Measurements from ENCODE around the gene KRTAP4-4. TPM values are rescaled to one million over a fixed set of nuclear protein-coding genes. Genes with fewer than 3 reads are reported as not detected.
A peak's percentile ranks its signal among the peaks of the same experiment; 100 is the strongest.
"Not testable (repeated sequence)": the region's sequence is repeated elsewhere in the genome, so short reads cannot be mapped to it uniquely, and the experiment has no call there.

Gene KRTAP4-4
- total RNA-seq, 2 experiments from 2014 or later: not detected

DNA sequence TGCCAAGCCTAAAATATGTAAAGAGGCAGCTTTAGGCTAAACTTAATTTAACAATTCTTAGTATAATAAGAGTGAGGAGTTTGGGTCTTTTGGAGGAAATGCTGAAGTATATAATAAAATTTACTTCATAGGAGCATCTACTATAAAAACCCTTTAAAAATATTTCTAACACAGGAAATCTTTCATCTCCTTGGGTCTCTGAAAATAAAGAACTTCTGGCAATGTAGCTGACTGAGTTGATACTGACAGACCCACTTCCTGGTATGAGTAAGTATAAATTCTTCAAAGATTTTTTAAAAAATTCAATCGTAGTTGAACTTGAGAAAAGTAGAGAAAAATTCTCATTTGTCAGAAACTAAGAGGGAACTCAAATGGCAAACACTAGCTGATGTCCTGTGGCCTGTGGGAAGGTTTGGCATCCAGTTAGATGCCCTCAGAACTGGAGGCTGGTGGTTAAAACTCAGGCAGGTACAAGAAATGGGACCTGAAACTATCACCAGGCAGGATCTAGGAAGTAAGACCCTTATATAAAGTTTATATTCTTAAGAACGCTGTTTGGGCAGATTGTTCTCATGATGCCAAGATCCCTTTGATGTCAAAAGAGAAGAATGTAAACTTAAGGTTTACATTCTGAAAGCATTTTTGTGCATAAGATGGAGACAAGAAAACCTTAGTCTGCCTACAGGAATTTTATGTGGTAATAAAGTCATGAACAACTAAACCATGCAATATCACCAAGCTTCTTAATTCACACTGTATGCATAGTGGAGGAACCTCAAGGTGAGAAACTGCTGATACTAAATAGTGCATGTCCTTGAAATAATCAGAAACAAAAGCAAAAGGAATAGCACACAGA, 26.4 kb downstream of the KRTAP4-4 start:
- DNase-seq: no peak

DNA sequence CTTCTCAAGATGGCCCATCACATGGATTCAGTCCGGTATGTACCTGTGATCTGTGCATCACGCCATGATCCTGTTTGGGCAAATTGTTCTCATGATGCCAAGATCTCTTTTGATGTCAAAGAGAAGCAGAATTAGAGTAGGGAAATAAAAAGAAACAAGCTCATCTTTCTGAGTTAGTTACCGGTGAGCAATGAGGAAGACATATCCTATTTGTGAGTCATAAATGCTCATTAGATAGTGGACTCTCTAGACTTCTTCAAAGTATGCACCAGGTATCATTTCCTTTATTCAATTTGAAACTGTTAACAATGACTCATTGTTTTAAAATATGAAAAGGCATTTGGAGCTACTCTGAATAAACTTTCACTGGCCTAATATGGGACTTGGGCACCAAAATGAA, 28.6 kb downstream of the KRTAP4-4 start:
- Mint-ChIP-seq H3K4me1 (peaks cover 22% of the 10 kb centered on the region), H3K36me3 (no peaks in the 10 kb centered on the region), H3K4me3 (no peak overlapping the region), H3K27me3 (no peaks in the 10 kb centered on the region), H3K27ac (peak overlapping the region; percentile 44), H3K9me3 (peaks cover 14% of the 10 kb centered on the region)
- no peak for DNase-seq

More for the DNA sequence above, 26.4 kb downstream of the KRTAP4-4 start:
- H3K4me1 Mint-ChIP-seq: peaks cover 22% of the 10 kb centered on the region
- no peaks in the 10 kb centered on the region for H3K36me3 Mint-ChIP-seq
- H3K4me3 Mint-ChIP-seq: no peak overlapping the region
- peaks cover 13% of the 10 kb centered on the region for H3K9me3 Mint-ChIP-seq
- no peaks in the 10 kb centered on the region for H3K27me3 Mint-ChIP-seq
- H3K27ac Mint-ChIP-seq: peak overlapping the region; percentile 64

DNA sequence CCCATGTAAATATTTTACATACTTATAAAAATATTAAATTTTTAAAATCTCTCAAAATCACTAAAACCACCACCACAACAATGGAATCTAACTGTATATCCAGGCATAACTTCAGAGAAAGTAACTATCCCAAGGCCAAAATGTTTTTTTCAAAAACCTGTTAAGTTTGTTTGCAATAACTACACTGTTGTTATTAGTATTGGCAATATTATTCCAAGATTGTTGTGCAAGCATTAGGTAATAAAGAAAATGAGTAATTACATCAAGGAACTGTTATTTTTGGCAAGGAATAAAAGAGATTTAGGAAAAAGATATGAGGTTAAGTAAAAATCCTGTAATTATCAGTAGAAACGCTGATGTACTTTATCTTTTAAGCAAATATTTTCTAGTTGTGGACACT, 33.2 kb downstream of the KRTAP4-4 start:
- Mint-ChIP-seq H3K4me3 (no peak overlapping the region), H3K4me1 (peaks cover 40% of the 10 kb centered on the region), H3K27ac (no peak overlapping the region), H3K27me3 (no peaks in the 10 kb centered on the region), H3K36me3 (peaks cover 4% of the 10 kb centered on the region), H3K9me3 (peaks cover 18% of the 10 kb centered on the region)
- DNase-seq: no peak

DNA sequence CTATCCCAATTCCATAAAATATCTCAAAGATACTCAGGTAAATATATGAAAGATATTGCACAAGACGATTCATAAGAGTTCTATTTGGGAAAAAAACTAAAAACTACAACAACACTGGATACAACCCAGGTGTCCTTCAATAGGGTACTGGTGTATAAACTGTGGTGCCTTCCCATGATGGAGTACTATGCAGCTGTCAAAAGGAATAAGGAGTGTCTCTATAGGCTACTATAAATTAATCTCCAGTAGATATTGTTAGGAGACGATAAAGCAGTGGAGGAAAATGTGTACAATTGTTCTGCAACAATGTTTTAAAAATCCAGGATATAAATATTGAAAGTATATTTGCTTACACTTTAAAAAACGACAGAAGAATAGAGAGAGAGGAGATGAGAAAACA, 34.1 kb downstream of the KRTAP4-4 start:
- peaks cover 4% of the 10 kb centered on the region for H3K36me3 Mint-ChIP-seq

DNA sequence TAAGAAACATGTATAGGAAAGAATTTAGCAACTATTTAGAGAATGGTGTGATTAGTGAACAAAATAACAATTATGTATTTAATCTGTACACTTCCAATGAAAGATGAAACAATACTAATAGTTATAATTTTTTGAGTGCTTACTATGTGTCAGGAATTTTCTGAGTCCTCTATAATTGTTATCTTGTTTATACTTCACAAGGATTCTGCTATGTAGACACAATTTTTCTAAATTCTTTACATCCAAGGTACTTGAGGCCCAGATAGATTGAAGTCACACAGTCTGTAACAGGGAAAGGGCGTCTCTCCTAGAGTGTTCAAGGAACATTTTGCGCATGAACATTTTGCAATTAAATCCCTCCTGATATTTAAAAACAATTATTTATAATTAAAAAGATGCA, 35.5 kb downstream of the KRTAP4-4 start:
- no peak for DNase-seq
- Mint-ChIP-seq H3K4me1 (peaks cover 36% of the 10 kb centered on the region), H3K4me3 (no peak overlapping the region), H3K9me3 (peaks cover 19% of the 10 kb centered on the region), H3K36me3 (peaks cover 7% of the 10 kb centered on the region), H3K27ac (no peak overlapping the region), H3K27me3 (no peaks in the 10 kb centered on the region)

More for the DNA sequence above, 34.1 kb downstream of the KRTAP4-4 start:
- no peaks in the 10 kb centered on the region for H3K27me3 Mint-ChIP-seq
- H3K4me3 Mint-ChIP-seq: no peak overlapping the region
- peaks cover 31% of the 10 kb centered on the region for H3K4me1 Mint-ChIP-seq
- H3K27ac Mint-ChIP-seq: no peak overlapping the region
- DNase-seq: no peak
- H3K9me3 Mint-ChIP-seq: peaks cover 19% of the 10 kb centered on the region

DNA sequence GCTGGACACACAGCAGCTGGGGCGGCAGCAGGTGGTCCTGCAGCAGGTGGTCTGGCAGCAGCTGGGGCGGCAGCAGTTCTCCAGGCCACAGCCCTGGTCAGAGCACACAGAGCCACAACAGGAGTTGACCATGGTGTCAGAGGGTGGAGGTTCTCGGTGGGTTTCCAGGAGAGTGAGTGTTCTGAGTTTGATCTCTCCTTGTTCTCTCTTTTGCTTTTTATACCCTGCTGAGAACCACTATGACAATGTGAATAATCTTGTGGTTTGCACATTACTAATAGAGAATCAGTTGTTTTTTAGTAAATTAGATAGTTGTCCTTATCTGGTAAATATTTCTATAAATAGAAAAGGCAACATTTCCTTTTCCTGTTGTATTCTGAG, 36.6 kb downstream of the KRTAP4-4 start, which contains the start of gene KRTAP4-12:
Gene KRTAP4-12 (minus strand): TSS at position 192 of the 381 bp plus-strand sequence. CDS start 60 bp downstream, at position 132.
- DNase-seq, H3K27me3 Mint-ChIP-seq, H3K36me3 Mint-ChIP-seq, H3K4me3 Mint-ChIP-seq: not testable (repeated sequence)
- H3K27ac Mint-ChIP-seq: peak within 1 kb of the TSS; percentile 4
- peaks cover 16% of the 10 kb centered on the region for H3K9me3 Mint-ChIP-seq
- peaks cover 37% of the 10 kb centered on the region for H3K4me1 Mint-ChIP-seq

DNA sequence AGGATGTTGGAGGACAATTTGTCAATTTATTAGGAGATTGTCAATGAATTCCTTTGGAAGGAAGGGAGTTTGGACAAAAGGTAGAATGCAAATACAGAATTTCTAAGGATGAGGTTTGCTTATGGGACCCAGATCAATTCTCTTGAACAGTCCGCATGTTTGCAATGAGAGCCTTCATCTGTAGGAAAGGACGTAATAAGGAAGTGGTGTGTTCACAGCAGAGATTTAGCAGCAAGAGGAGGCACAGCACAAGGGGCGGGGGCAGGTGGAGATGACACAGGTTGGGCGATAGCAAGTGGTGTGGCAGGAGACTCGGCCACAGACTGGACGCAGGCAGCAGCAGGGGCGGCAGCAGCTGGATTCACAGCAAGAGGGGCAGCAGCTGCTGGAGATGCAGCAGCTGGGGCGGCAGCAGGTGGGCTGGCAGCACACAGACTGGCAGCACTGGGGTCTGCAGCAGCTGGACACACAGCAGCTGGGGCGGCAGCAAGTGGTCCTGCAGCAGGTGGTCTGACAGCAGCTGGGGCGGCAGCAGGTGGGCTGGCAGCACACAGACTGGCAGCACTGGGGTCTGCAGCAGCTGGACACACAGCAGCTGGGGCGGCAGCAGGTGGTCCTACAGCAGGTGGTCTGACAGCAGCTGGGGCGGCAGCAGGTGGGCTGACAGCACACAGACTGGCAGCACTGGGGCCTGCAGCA, 37.1 kb downstream of the KRTAP4-4 start:
- H3K9me3 Mint-ChIP-seq: peaks cover 12% of the 10 kb centered on the region
- peak overlapping the region; percentile 4 for H3K27ac Mint-ChIP-seq

DNA sequence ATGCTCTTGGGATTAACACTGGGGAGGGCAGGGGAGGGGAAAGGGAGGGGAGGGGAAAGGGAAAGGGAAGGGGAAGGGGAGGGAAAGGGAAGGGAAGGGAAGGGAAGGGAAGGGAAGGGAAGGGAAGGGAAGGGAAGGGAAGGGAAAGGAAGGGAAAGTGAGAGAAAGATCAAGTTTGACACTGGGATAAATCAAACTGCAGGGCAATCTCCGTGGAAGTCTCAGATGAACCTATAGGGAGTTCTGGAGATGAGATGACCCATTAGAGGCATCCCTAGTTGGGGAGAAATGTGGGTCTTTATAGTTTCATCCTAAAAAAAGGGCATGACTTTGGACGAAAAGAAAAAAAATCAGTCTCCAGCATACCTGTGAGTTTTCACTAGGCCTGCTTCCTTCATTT, 38.8 kb downstream of the KRTAP4-4 start:
- Mint-ChIP-seq H3K27ac (no peak overlapping the region), H3K4me1 (peaks cover 40% of the 10 kb centered on the region)

More for the DNA sequence above, 37.1 kb downstream of the KRTAP4-4 start:
- not testable (repeated sequence) for H3K27me3 Mint-ChIP-seq, H3K4me3 Mint-ChIP-seq, DNase-seq, H3K36me3 Mint-ChIP-seq
- peaks cover 40% of the 10 kb centered on the region for H3K4me1 Mint-ChIP-seq

DNA sequence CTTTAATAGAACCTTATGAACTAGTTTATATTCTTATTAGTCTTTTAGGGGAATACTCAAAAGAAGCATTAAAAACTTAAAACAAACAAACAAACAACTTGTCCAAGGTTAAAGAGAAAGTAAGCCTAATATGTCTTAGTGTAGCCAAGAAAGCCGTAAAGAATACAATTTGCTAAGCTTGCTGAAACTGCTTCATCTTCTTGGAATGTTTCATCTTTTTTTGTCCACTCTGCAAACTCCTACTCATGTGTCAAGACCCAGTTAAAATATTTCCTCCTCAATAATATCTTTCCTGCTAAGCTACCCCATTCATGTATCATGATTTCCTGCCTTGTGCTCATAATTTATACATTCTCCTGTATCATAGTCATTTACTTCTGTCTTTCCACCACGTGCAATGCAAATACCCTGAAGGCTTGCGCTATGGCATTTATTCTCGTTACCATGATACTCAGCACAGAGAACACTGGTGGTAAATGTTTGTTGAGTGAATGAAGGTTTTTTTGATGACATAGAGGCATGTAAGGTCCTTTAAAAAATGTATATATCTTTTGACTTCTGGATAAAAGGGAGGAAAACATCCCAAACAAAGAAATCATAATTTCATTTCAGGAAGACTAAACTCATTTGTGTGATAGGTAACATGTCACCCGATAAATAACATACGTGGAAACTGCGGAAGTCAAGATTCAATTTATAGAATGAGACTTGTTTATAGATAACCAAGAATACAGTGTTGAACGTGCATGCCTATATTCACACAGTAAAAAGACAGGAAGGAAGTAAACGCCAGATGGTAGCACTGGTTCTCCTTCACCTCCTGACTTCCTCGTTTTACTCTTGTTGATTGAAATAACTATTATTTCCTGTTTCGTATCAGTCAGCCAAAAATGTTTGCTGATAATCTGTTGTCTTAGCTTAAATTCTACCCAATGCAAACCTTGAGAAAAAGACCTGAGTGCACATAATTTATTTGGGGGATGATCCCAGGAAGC, 40.6 kb downstream of the KRTAP4-4 start:
- Mint-ChIP-seq H3K27ac (peak overlapping the region; percentile 68), H3K4me1 (peaks cover 33% of the 10 kb centered on the region)
- not testable (repeated sequence) for DNase-seq, H3K27me3 Mint-ChIP-seq, H3K4me3 Mint-ChIP-seq, H3K36me3 Mint-ChIP-seq, H3K9me3 Mint-ChIP-seq

More for the DNA sequence above, 38.8 kb downstream of the KRTAP4-4 start:
- peaks cover 12% of the 10 kb centered on the region for H3K9me3 Mint-ChIP-seq
- H3K36me3 Mint-ChIP-seq: peaks cover 7% of the 10 kb centered on the region
- H3K4me3 Mint-ChIP-seq: no peak overlapping the region
- DNase-seq: no peak
- H3K27me3 Mint-ChIP-seq: no peaks in the 10 kb centered on the region

DNA sequence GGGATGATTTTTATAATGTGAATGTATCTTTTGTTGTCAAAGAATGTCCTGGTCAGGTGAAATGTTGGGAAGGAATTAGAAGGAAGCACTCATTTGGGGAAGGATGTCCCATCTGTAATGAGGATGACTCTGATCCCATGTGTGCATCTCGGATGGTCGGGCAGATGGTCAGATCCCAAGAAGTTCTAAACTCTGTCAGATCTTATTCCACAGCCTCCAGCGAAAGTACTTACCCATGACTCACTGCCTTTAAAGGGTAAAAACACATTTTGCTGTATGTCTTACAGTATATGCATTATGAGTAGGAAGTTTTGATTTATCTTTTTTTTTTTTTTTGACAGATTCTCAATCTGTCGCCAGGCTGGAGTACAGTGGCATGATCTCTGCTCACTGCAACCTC, 41.8 kb downstream of the KRTAP4-4 start:
- Mint-ChIP-seq H3K27me3 (no peaks in the 10 kb centered on the region), H3K27ac (no peak overlapping the region), H3K9me3 (peaks cover 6% of the 10 kb centered on the region), H3K4me1 (peaks cover 23% of the 10 kb centered on the region), H3K4me3 (no peak overlapping the region), H3K36me3 (peaks cover 7% of the 10 kb centered on the region)
- no peak for DNase-seq

DNA sequence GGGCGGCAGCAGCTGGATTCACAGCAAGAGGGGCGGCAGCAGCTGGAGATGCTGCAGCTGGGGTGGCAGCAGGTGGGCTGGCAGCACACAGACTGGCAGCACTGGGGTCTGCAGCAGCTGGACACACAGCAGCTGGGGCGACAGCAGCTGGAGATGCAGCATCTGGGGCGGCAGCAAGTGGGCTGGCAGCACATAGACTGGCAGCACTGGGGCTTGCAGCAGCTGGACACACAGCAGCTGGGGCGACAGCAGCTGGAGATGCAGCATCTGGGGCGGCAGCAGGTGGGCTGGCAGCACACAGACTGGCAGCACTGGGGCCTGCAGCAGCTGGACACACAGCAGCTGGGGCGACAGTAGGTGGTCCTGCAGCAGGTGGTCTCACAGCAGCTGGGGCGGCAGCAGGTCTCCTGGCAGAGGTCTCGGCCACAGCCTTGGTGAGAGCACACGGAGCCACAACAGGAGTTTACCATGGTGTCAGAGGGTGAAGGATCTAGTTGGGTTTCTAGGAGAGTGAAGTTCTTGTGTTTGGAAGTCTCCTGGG, 42.6 kb downstream of the KRTAP4-4 start, which contains the start of gene KRTAP4-11:
Gene KRTAP4-11 (minus strand): TSS at position 528 of the 541 bp plus-strand sequence. CDS start 58 bp downstream, at position 470.
- H3K4me3 Mint-ChIP-seq, H3K36me3 Mint-ChIP-seq, H3K27ac Mint-ChIP-seq, H3K9me3 Mint-ChIP-seq, DNase-seq, H3K27me3 Mint-ChIP-seq: not testable (repeated sequence)
- H3K4me1 Mint-ChIP-seq: peaks cover 18% of the 10 kb centered on the region

DNA sequence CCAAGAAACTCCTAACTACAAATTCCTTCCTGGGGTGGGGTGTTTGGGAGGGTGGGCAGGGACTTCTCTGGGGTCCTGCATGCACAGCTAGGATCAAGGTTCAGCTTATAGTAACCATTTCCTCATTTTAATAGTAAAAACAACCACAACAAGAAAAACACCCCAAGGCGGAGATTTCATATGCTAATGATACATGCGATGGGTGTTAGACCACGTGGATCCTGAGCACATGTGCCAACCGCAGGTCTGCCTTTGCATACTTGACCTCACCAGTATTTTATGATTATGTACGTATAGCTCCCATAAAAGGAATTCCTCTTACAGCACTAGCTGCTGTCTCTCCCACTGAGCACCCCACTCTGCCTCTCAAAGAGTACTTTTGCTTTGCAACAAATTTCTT, 44.3 kb downstream of the KRTAP4-4 start:
- H3K9me3 Mint-ChIP-seq: peaks cover 5% of the 10 kb centered on the region
- H3K27me3 Mint-ChIP-seq: no peaks in the 10 kb centered on the region
- no peak overlapping the region for H3K4me3 Mint-ChIP-seq
- no peak overlapping the region for H3K27ac Mint-ChIP-seq
- H3K4me1 Mint-ChIP-seq: peaks cover 18% of the 10 kb centered on the region
- no peak for DNase-seq
- peaks cover 3% of the 10 kb centered on the region for H3K36me3 Mint-ChIP-seq

DNA sequence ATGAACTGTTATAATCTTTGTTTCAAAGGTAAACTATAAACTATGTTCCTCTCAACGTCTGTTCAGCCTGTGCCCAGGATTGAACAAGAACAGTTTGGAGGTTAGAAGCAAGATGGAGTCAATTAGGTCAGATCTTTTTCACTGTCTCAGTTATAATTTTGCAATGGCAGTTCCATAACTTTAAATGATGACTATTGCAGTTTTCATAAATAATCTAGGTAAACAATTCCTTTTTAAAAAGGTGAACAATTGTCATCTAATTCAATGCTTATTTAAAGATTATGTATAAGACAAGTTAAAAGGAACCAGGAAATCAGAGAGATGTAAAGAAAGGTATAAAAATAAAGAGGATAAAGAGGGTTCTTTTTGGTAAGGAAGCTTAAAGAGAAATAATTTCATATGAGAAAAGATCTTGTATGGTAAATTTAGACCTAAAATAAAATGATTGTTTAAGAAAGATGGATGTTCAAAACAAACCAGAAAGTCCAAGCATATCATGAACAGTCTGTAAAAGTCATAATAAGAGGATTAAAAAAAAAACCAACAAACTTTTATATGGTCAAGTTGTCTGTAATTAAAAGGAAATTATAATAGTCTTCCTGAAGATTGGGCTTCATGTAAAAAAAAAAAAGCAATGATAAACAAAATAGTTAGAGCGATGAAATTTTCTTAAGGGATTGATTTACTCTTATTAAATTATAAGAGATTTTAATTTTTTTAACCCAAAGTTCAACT, 49.2 kb downstream of the KRTAP4-4 start:
- H3K36me3 Mint-ChIP-seq: no peaks in the 10 kb centered on the region
- H3K27ac Mint-ChIP-seq: no peak overlapping the region
- H3K9me3 Mint-ChIP-seq: peaks cover 7% of the 10 kb centered on the region
- H3K27me3 Mint-ChIP-seq: no peaks in the 10 kb centered on the region
- peaks cover 13% of the 10 kb centered on the region for H3K4me1 Mint-ChIP-seq
- H3K4me3 Mint-ChIP-seq: no peak overlapping the region
- no peak for DNase-seq
